GM18519 (cell line): ENCODE measurements around the gene SNX27.
"Not testable (repeated sequence)": the region's sequence is repeated elsewhere in the genome, so short reads cannot be mapped to it uniquely, and the experiment has no call there.

Experiments
- ATAC-seq: cut with Tn5 transposase; IDR thresholded peaks from one replicate; pipeline ENCODE4 v1.9.1; 2021; ENCODE audit warnings: mild to moderate bottlenecking, moderate library complexity; ENCODE audit not compliant: unreplicated experiment, low FRiP score

Gene SNX27

GRCh38 chr1:151718011-151718431 is 106.2 kb downstream of the SNX27 start:
- no peak for ATAC-seq

DNA sequence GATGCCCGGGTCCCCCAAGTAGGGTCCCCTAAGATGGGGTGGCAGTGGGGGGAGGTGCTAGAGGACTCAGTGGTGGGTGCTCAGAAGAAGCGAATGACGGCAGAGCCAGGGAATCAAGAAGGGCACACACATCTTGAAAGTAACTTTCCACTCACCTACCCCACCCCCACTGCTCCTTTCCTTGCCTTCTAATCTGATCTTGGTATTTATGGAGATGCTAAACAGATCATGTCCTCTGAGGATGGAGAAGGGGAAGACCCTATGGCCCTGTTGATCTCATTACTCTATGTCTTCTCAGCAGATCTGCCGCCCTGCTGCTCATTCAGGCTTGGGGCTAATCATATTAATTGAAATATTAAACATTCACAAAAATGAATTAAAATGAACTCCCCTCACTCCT is 106.8 kb downstream of the SNX27 start:
- ATAC-seq = no peak

- no peak for ATAC-seq
These were observed 108.3 kb downstream of the SNX27 start for GRCh38 chr1:151720125-151720524.

DNA sequence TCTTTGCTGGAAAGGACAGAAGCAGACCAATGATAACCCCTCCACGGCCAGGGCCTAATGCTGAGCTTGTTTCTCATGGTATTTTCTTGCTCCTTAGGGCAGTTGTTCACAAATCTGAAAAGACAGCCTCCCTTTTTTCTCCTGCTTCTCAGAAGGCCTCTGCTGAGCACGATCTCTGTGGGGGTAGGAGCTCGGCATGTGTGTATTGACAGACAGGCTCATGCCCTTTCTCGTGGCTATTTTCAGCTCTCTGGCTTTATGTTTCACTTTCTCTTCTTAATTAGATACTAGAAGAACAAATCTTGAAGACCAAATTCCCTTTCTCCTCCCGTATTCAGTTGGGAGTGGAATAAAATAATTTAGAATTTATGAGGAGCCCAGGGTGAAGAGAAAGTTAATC is 108.7 kb downstream of the SNX27 start:
- ATAC-seq = no peak

- no peak for ATAC-seq
These were observed 109.3 kb downstream of the SNX27 start, which contains the start of gene RIIAD1 for GRCh38 chr1:151720974-151721787. RIIAD1 (plus strand) TSS chr1:151721522; CDS start chr1:151721537, 15 bp downstream.

DNA sequence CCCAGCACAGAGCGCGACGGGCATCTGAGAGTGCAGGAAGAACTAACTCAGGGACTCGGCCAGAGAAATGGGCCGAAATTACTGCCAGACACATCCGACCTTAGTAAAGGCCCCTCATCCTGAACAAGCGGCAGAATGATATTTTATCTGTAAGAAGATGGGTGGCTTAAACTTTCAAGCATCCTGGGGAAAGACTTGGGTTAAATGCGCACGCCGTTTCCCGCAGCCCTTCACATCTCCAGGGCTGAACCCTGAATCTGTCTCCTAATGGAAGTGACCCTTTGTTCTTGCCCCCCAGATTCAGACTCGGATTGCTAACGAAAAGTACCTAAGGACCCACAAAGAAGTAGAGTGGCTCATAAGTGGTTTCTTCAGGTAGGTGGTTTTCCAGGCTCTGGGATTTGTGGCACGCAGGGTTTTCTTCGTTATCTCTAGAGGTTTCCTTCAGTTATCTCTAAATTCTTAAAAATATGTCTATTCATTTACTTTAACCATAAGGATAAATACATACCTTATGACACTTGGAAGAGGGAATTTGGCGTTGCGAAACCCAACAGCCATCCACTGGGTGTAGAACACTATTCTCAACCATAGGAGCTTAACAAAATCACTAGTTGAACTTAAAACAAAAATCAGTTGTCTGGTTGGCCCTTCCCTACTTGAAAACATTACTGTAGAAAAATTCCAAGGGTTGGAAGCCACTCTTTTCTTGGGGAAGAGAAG is 110.1 kb downstream of the SNX27 start:
- no peak for ATAC-seq

GRCh38 chr1:151723726-151724370 is 112.0 kb downstream of the SNX27 start:
- ATAC-seq = no peak

DNA sequence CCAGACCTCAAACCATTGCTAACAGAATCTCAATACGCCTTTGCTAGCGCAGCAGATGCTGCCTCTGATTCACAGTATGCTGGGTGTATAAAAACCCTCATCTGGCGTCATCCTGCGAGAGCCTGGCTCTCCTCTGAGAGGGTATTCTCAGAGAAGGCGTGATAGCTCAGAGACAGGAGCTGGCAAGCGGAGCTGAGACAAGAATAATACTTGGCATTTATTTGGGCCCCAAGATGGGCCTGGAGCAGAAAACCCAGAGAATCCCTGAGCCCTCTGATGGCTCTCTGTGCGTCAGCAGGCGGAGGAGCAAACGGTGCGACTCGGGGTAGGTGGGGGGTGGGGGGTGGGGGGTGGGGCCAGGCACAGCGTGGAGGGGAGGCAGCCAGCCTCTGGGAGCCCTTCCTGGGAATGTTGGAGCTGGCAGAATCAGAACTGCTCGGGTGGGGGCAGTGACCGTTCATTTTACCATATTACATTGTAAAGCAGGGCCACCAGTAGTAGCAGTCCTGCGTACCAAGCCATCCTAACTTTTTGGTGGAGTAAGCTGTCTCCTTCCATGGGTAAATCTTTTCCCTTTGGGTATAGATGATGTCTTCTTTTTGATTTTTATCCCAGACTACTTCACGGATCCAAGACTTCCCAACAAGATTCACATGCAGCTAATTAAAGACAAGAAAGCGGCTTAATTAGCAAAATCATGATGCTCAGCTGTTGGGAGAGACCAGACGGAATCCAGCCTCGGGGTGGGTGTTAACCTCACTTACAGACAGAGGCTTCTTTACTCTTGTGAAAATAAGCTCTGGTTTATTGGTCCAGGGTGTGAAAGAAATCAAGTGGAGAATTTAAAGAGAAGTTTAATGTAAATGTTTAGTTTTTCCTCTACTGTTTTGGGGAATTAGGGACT is 116.6 kb downstream of the SNX27 start:
- no peak for ATAC-seq

- ATAC-seq = no peak
These were observed 117.5 kb downstream of the SNX27 start for GRCh38 chr1:151729157-151729965.

GRCh38 chr1:151729966-151730291 is 118.1 kb downstream of the SNX27 start:
- no peak for ATAC-seq

GRCh38 chr1:151733126-151733525 is 121.3 kb downstream of the SNX27 start:
- ATAC-seq = no peak

- not testable (repeated sequence) for ATAC-seq
These were observed 122.1 kb downstream of the SNX27 start for GRCh38 chr1:151733995-151734394.

- no peak for ATAC-seq
These were observed 125.2 kb downstream of the SNX27 start for GRCh38 chr1:151737026-151737425.

- no peak for ATAC-seq
These were observed 125.6 kb downstream of the SNX27 start for GRCh38 chr1:151737479-151737878.

- no peak for ATAC-seq
These were observed 127.9 kb downstream of the SNX27 start for GRCh38 chr1:151739590-151740355.

DNA sequence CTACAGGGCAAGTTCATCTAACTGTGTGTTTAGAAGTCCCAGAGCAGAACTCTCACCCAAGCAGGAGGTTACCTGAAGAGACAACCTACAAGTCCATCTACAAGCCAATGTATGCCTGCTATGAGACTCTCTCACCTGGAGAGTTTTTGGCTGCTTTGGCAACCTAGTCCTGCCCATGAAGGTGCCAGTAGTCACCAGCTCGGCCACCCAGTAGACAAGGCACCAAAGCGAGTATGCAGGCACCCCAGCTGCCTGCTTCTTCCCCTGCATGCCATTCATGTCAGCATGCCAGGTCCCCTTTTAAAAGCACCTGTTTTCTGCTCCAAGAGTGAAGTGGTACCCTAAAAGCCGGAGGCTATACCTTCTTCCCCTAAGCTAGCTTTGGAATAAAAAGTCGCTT is 129.7 kb downstream of the SNX27 start:
- no peak for ATAC-seq
